ENCODE measurements around the gene RGS19. TPM values are rescaled to one million over a fixed set of nuclear protein-coding genes. Genes with fewer than 3 reads are reported as not detected.

The RGS19 gene
- total RNA-seq, 1 experiment from 2014 or later = 32.0 TPM

- intact Hi-C loops (cut with micrococcal nuclease; ENCODE audit: unreplicated experiment) (no loop called here), in situ Hi-C loops (cut with HindIII; ENCODE audit: low pct_unique_long_range_greater_than_20kb, low sequenced_read_pairs) (no loop called here)
These were observed 37.6 kb downstream of the RGS19 start for GRCh38 chr20:64041781-64042053.

GRCh38 chr20:64041040-64041780, 38.1 kb downstream of the RGS19 start:
- Histone ChIP-seq H3K4me3 (ENCODE audit: low read depth in 2 of 2, low read length in 2 of 2) (no peak overlapping the region), H3K27me3 (ENCODE audit: control insufficient read depth, insufficient read depth, low read length) (no peaks in the 10 kb centered on the region), H3K9me3 (ENCODE audit: control insufficient read depth, insufficient read depth, low read depth, low read length) (no peaks in the 10 kb centered on the region), H3K27ac (ENCODE audit: low read length) (no peak overlapping the region), H3K36me3 (ENCODE audit: control insufficient read depth, insufficient read depth, low read length) (no peaks in the 10 kb centered on the region), H3K4me1 (ENCODE audit: control insufficient read depth, insufficient read depth, low read length) (peaks cover 40% of the 10 kb centered on the region)
- CTCF ChIA-PET = no interaction called here
- ATAC-seq = no peak
- no TSS peak for BruUV-seq (replicated peaks)
- no peak for DNase-seq (ENCODE audit: low read depth, low spot score)
- intact Hi-C loops (cut with micrococcal nuclease; ENCODE audit: unreplicated experiment) = no loop called here
- in situ Hi-C loops (cut with HindIII; ENCODE audit: low pct_unique_long_range_greater_than_20kb, low sequenced_read_pairs) = no loop called here
- POLR2A ChIA-PET = no interaction called here
- no peak for TF ChIP-seq REST (IDR thresholded peaks at IDR 0.05; ENCODE audit: insufficient read depth in 1 of 2, low read depth in 2 of 2, low read length in 1 of 2)
- TF ChIP-seq SIN3A (IDR thresholded peaks at IDR 0.05; ENCODE audit: borderline replicate concordance, insufficient read depth, low read depth, low read length) = no peak
- TF ChIP-seq POLR2AphosphoS5 (IDR thresholded peaks at IDR 0.05; ENCODE audit: low read depth, low read length) = no peak
- TF ChIP-seq TCF7L2 (IDR thresholded peaks at IDR 0.05; ENCODE audit: low read depth, low read length) = no peak
- no peak for TF ChIP-seq CTCF (IDR thresholded peaks at IDR 0.05)

More at GRCh38 chr20:64041781-64042053, 37.6 kb downstream of the RGS19 start:
- no peak for DNase-seq (ENCODE audit: low read depth, low spot score)
- H3K27ac ChIP-seq (ENCODE audit: low read length) = no peak overlapping the region
- ATAC-seq = no peak
- TF ChIP-seq POLR2AphosphoS5 (IDR thresholded peaks at IDR 0.05; ENCODE audit: low read depth, low read length) = no peak
- TF ChIP-seq REST (IDR thresholded peaks at IDR 0.05; ENCODE audit: insufficient read depth in 1 of 2, low read depth in 2 of 2, low read length in 1 of 2) = no peak
- no peaks in the 10 kb centered on the region for H3K27me3 ChIP-seq (ENCODE audit: control insufficient read depth, insufficient read depth, low read length)
- no peak overlapping the region for H3K4me3 ChIP-seq (ENCODE audit: low read depth in 2 of 2, low read length in 2 of 2)
- POLR2A ChIA-PET = interaction anchor here (1.0 kb wide), 1 partner anchor 61 kb away, joined by 3 read pairs; no protein-coding TSS in a partner anchor
- CTCF ChIA-PET = no interaction called here
- H3K9me3 ChIP-seq (ENCODE audit: control insufficient read depth, insufficient read depth, low read depth, low read length) = no peaks in the 10 kb centered on the region
- peaks cover 35% of the 10 kb centered on the region for H3K4me1 ChIP-seq (ENCODE audit: control insufficient read depth, insufficient read depth, low read length)
- H3K36me3 ChIP-seq (ENCODE audit: control insufficient read depth, insufficient read depth, low read length) = no peaks in the 10 kb centered on the region
- BruUV-seq (replicated peaks) = no TSS peak

Data from Panc1 (cell line).